Fibroblast of the aortic adventitia (primary cell): ENCODE data around the gene OBSCN. TPM values are rescaled to one million over a fixed set of nuclear protein-coding genes. Genes with fewer than 3 reads are reported as not detected.

Source experiments
- DNase-seq: peaks from one replicate; pipeline ENCODE4 v3.0.0-alpha.2; 2010; ENCODE audit warnings: low read depth
- H3K4me3 ChIP-seq: 2 replicates; pipeline ENCODE4 v1.5.1; 2011; ENCODE audit warnings: low read depth, mild to moderate bottlenecking, control low read depth, low read length, moderate library complexity
- CTCF ChIP-seq: IDR thresholded peaks from 2 replicates; pipeline ENCODE4 v1.5.1; 2011; ENCODE audit warnings: mild to moderate bottlenecking, low read length, control low read depth, inconsistent platforms; ENCODE audit not compliant: insufficient read depth
- total RNA-seq: library from RNA; depleted of rRNA; stranded (reverse); fragments of >200 nt; gene quantifications from 2 replicates; pipeline ENCODE4 v1.2.3, GENCODE V29; 2012; ENCODE audit warnings: low replicate concordance

Gene OBSCN
- total RNA-seq, 1 donor = 0.99 TPM

- TF ChIP-seq CTCF = no peak
- no peak for DNase-seq
- no peak overlapping the region for H3K4me3 ChIP-seq
Observed at GRCh38 chr1:228211531-228212414, 3.9 kb downstream of the OBSCN start.

GRCh38 chr1:228212415-228212965 is 4.6 kb downstream of the OBSCN start:
- TF ChIP-seq CTCF = no peak
- H3K4me3 ChIP-seq = no peak overlapping the region
- DNase-seq = no peak

- peak; percentile 52 for DNase-seq
- peak; percentile 58 for TF ChIP-seq CTCF
- peak overlapping the region; percentile 57 for H3K4me3 ChIP-seq
Observed at GRCh38 chr1:228212966-228213844, 5.4 kb downstream of the OBSCN start.

- DNase-seq = no peak
- TF ChIP-seq CTCF = no peak
- H3K4me3 ChIP-seq = peak overlapping the region; percentile 13
Observed at GRCh38 chr1:228213917-228214808, 6.3 kb downstream of the OBSCN start.

- no peak for DNase-seq
- TF ChIP-seq CTCF = no peak
- no peak overlapping the region for H3K4me3 ChIP-seq
Observed at GRCh38 chr1:228214921-228215662, 7.2 kb downstream of the OBSCN start.
